ENCODE data around the gene CNN2.

DNA sequence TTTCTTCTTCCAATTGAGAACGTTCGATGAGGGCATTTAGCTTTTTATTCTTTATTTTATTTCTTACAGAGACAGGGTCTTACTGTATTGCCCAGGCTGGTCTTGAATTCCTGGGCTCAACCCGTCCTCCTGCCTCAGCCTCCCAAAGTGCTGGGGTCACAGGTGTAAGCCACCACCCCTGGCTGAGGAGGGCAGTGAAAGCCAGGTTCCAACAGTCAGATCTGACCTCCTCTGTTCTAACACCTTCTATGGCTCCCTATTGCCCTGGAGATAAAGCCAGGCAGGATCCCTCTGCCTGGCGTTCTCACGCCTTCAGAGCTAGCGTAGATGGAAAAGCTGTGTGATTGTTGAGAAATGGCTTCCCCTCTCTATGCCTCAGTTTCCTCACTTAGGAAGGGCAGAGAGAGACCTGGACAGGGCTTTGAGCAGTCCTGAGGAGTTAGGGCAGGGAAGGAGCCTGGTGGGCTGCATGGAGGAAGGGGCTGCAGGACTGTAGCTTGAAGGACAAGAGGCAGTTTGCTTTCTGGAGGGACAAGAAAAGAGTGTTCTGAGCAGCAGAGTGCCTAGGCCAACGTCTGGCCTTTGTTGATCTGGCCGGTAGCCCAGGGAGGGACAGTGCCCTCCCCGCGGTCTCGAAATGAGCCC, 46.1 kb downstream of the CNN2 start:
- TF ChIP-seq, protein P1, sequence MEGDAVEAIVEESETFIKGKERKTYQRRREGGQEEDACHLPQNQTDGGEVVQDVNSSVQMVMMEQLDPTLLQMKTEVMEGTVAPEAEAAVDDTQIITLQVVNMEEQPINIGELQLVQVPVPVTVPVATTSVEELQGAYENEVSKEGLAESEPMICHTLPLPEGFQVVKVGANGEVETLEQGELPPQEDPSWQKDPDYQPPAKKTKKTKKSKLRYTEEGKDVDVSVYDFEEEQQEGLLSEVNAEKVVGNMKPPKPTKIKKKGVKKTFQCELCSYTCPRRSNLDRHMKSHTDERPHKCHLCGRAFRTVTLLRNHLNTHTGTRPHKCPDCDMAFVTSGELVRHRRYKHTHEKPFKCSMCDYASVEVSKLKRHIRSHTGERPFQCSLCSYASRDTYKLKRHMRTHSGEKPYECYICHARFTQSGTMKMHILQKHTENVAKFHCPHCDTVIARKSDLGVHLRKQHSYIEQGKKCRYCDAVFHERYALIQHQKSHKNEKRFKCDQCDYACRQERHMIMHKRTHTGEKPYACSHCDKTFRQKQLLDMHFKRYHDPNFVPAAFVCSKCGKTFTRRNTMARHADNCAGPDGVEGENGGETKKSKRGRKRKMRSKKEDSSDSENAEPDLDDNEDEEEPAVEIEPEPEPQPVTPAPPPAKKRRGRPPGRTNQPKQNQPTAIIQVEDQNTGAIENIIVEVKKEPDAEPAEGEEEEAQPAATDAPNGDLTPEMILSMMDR (IDR thresholded peaks at IDR 0.05): no peak
- TF ChIP-seq POLR2AphosphoS5 (IDR thresholded peaks at IDR 0.05; ENCODE audit: insufficient read depth in 1 of 2, low read depth in 1 of 2) (no peak), POLR2A (IDR thresholded peaks at IDR 0.05) (no peak)

Data from vagina (tissue), 2 donors.